GM23338 (cell line): ENCODE results near the gene FBXW10B.
"Not testable (repeated sequence)": the region's sequence is repeated elsewhere in the genome, so short reads cannot be mapped to it uniquely, and the experiment has no call there.

Experiments used
- EZH2 ChIP-seq: fragments of 200-600 bp; sonication (generic); IDR thresholded peaks from one replicate; pipeline ENCODE4 v1.8.0; 2017; ENCODE audit warnings: antibody characterized with exemption, mild to moderate bottlenecking, low read depth; ENCODE audit not compliant: unreplicated experiment
- EZH2phosphoT487 ChIP-seq: fragments of 200-600 bp; sonication (generic); IDR thresholded peaks from one replicate; pipeline ENCODE4 v1.8.1; 2018; ENCODE audit warnings: antibody characterized with exemption; ENCODE audit not compliant: unreplicated experiment
- NANOG ChIP-seq: IDR thresholded peaks from 2 replicates; pipeline ENCODE4 v1.6.1; 2016; ENCODE audit warnings: antibody characterized with exemption, borderline replicate concordance
- POLR2AphosphoS5 ChIP-seq: IDR thresholded peaks from 2 replicates; pipeline ENCODE4 v1.6.1; 2016; ENCODE audit warnings: antibody characterized with exemption, low read depth
- ZNF331 ChIP-seq: fragments of 250-450 bp; sonication (Bioruptor Pico); IDR thresholded peaks from 2 replicates; pipeline ENCODE4 v1.5.0; 2020; ENCODE audit warnings: low read depth, mild to moderate bottlenecking, moderate library complexity
- TF ChIP-seq, protein P1 (sequence below), 2 experiments: fragments of 200-600 bp in 1 of 2; sonication (generic) in 1 of 2; conservative IDR thresholded peaks; 2 replicates each; pipeline versions ENCODE4 v1.5.1 to v1.6.1; 2016 to 2017; ENCODE audit warnings: antibody characterized with exemption in 2 of 2, low read depth in 2 of 2, mild to moderate bottlenecking in 2 of 2, moderate library complexity in 1 of 2
- TF ChIP-seq, protein P2 (sequence below): IDR thresholded peaks from one replicate; pipeline ENCODE4 v1.6.1; 2018; ENCODE audit warnings: antibody characterized with exemption; ENCODE audit not compliant: unreplicated experiment

DNA sequence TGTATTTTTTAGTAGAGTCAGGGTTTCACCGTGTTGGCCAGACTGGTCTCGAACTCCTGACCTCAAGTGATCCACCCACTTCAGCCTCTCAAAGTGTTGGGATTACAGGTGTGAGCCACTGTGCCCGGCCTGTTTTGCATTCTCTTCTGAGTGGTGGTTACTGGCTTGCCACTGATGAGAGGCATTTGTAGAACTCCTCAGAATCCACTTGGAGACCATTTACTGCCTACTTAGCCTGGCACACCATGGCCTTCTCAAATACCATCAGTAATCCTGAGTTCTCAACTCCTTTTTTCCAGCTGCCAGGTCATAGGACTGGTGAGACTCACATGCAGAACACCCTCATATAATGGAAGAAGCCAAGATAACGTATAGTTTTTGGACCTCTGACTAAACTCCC is 22.5 kb upstream of the FBXW10B start:
- TF ChIP-seq POLR2AphosphoS5; EZH2phosphoT487; NANOG; EZH2; ZNF331 (CRISPR knock-in tag): not testable (repeated sequence)
- TF ChIP-seq, protein P1, sequence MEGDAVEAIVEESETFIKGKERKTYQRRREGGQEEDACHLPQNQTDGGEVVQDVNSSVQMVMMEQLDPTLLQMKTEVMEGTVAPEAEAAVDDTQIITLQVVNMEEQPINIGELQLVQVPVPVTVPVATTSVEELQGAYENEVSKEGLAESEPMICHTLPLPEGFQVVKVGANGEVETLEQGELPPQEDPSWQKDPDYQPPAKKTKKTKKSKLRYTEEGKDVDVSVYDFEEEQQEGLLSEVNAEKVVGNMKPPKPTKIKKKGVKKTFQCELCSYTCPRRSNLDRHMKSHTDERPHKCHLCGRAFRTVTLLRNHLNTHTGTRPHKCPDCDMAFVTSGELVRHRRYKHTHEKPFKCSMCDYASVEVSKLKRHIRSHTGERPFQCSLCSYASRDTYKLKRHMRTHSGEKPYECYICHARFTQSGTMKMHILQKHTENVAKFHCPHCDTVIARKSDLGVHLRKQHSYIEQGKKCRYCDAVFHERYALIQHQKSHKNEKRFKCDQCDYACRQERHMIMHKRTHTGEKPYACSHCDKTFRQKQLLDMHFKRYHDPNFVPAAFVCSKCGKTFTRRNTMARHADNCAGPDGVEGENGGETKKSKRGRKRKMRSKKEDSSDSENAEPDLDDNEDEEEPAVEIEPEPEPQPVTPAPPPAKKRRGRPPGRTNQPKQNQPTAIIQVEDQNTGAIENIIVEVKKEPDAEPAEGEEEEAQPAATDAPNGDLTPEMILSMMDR (conservative IDR thresholded peaks at IDR 0.05; ENCODE audit: low read depth in 2 of 2) = not testable (repeated sequence)
- TF ChIP-seq, protein P2, sequence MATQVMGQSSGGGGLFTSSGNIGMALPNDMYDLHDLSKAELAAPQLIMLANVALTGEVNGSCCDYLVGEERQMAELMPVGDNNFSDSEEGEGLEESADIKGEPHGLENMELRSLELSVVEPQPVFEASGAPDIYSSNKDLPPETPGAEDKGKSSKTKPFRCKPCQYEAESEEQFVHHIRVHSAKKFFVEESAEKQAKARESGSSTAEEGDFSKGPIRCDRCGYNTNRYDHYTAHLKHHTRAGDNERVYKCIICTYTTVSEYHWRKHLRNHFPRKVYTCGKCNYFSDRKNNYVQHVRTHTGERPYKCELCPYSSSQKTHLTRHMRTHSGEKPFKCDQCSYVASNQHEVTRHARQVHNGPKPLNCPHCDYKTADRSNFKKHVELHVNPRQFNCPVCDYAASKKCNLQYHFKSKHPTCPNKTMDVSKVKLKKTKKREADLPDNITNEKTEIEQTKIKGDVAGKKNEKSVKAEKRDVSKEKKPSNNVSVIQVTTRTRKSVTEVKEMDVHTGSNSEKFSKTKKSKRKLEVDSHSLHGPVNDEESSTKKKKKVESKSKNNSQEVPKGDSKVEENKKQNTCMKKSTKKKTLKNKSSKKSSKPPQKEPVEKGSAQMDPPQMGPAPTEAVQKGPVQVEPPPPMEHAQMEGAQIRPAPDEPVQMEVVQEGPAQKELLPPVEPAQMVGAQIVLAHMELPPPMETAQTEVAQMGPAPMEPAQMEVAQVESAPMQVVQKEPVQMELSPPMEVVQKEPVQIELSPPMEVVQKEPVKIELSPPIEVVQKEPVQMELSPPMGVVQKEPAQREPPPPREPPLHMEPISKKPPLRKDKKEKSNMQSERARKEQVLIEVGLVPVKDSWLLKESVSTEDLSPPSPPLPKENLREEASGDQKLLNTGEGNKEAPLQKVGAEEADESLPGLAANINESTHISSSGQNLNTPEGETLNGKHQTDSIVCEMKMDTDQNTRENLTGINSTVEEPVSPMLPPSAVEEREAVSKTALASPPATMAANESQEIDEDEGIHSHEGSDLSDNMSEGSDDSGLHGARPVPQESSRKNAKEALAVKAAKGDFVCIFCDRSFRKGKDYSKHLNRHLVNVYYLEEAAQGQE = not testable (repeated sequence)
